C4-2B (cell line): ENCODE data around the gene FOXK2.

ENCODE experiments used
- ZFX ChIP-seq: fragments of 450-650 bp; IDR thresholded peaks from 2 replicates; pipeline ENCODE4 v1.6.1; 2017
- TF ChIP-seq, protein P1 (sequence below): fragments of 450-650 bp; conservative IDR thresholded peaks from 2 replicates; pipeline ENCODE4 v1.5.1; 2017; ENCODE audit warnings: mild to moderate bottlenecking

- TF ChIP-seq, protein P1, sequence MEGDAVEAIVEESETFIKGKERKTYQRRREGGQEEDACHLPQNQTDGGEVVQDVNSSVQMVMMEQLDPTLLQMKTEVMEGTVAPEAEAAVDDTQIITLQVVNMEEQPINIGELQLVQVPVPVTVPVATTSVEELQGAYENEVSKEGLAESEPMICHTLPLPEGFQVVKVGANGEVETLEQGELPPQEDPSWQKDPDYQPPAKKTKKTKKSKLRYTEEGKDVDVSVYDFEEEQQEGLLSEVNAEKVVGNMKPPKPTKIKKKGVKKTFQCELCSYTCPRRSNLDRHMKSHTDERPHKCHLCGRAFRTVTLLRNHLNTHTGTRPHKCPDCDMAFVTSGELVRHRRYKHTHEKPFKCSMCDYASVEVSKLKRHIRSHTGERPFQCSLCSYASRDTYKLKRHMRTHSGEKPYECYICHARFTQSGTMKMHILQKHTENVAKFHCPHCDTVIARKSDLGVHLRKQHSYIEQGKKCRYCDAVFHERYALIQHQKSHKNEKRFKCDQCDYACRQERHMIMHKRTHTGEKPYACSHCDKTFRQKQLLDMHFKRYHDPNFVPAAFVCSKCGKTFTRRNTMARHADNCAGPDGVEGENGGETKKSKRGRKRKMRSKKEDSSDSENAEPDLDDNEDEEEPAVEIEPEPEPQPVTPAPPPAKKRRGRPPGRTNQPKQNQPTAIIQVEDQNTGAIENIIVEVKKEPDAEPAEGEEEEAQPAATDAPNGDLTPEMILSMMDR = no peak
- TF ChIP-seq ZFX = no peak
Observed at GRCh38 chr17:82631544-82631943, 112.0 kb downstream of the FOXK2 start.
